Suppressor macrophage treated with lipopolysaccharide for 1 hour (primary cell): ENCODE results near the gene ANGPTL2.

Experiments used
- DNase-seq, 3 donors: peaks; one replicate each; pipeline ENCODE4 v3.0.0-alpha.2; 2020 to 2022

Gene ANGPTL2

GRCh38 chr9:127067603-127068220, 54.7 kb downstream of the ANGPTL2 start:
- no peak for DNase-seq

GRCh38 chr9:127066851-127067136, 55.6 kb downstream of the ANGPTL2 start:
- DNase-seq: peak in 1 of 3 donors; percentile 11

- no peak for DNase-seq
Observed at GRCh38 chr9:127066060-127066850, 56.2 kb downstream of the ANGPTL2 start.

GRCh38 chr9:127065592-127065991, 56.8 kb downstream of the ANGPTL2 start:
- no peak for DNase-seq

- no peak for DNase-seq
Observed at GRCh38 chr9:127064335-127064734, 58.1 kb downstream of the ANGPTL2 start.

- DNase-seq: no peak
Observed at GRCh38 chr9:127061411-127061810, 61.0 kb downstream of the ANGPTL2 start.

- no peak for DNase-seq
Observed at GRCh38 chr9:127059765-127060361, 62.6 kb downstream of the ANGPTL2 start.

- no peak for DNase-seq
Observed at GRCh38 chr9:127059030-127059429, 63.4 kb downstream of the ANGPTL2 start.

- DNase-seq: no peak
Observed at GRCh38 chr9:127058645-127059021, 63.8 kb downstream of the ANGPTL2 start.

- no peak for DNase-seq
Observed at GRCh38 chr9:127058011-127058644, 64.3 kb downstream of the ANGPTL2 start.

- DNase-seq: no peak
Observed at GRCh38 chr9:127056446-127056845, 66.0 kb downstream of the ANGPTL2 start.

GRCh38 chr9:127055745-127056402, 66.6 kb downstream of the ANGPTL2 start:
- DNase-seq: no peak

GRCh38 chr9:127053960-127054359, 68.5 kb downstream of the ANGPTL2 start:
- no peak for DNase-seq

- no peak for DNase-seq
Observed at GRCh38 chr9:127053057-127053821, 69.2 kb downstream of the ANGPTL2 start.

GRCh38 chr9:127051881-127052595, 70.4 kb downstream of the ANGPTL2 start:
- no peak for DNase-seq

GRCh38 chr9:127050591-127051001, 71.8 kb downstream of the ANGPTL2 start:
- no peak for DNase-seq

GRCh38 chr9:127050152-127050551, 72.3 kb downstream of the ANGPTL2 start:
- DNase-seq: no peak

GRCh38 chr9:127049581-127049980, 72.9 kb downstream of the ANGPTL2 start:
- no peak for DNase-seq

GRCh38 chr9:127049044-127049443, 73.4 kb downstream of the ANGPTL2 start:
- DNase-seq: peak; percentile 76 to 85 (median 84)

GRCh38 chr9:127047971-127048370, 74.5 kb downstream of the ANGPTL2 start:
- DNase-seq: no peak

- no peak for DNase-seq
Observed at GRCh38 chr9:127045148-127045547, 77.3 kb downstream of the ANGPTL2 start.

GRCh38 chr9:127039492-127039891, 82.9 kb downstream of the ANGPTL2 start:
- DNase-seq: no peak
